ENCODE measurements around the gene XRCC4. TPM values are rescaled to one million over a fixed set of nuclear protein-coding genes. Genes with fewer than 3 reads are reported as not detected.

The XRCC4 gene
- polyA plus RNA-seq, 1 donor (not counting 4 experiments of a cell fraction or from before 2014, with no cell fraction given): 10.9 TPM

- H3K79me2 ChIP-seq (ENCODE audit: control insufficient read depth, insufficient read depth, low read length): no peaks in the 10 kb centered on the region
- H3K9me1 ChIP-seq (ENCODE audit: control insufficient read depth, extremely low read depth, insufficient read depth, low read length): no peaks in the 10 kb centered on the region
- TF ChIP-seq CTCF (optimal IDR thresholded peaks at IDR 0.05 in 1 of 3, IDR thresholded peaks at IDR 0.05 in 1 of 3, conservative IDR thresholded peaks at IDR 0.05 in 1 of 3; ENCODE audit: extremely low read depth in 1 of 3, insufficient read depth in 2 of 3, low read length in 3 of 3): no peak
- no peak for TF ChIP-seq EZH2 (IDR thresholded peaks at IDR 0.05; ENCODE audit: low read length)
- no peak for DNase-seq (ENCODE audit: low read depth, low spot score)
- no peak overlapping the region for H3K4me3 ChIP-seq (ENCODE audit: control insufficient read depth in 2 of 3, extremely low read depth in 1 of 3, insufficient read depth in 2 of 3, low read depth in 1 of 3, low read length in 3 of 3)
- no peaks in the 10 kb centered on the region for H3K27me3 ChIP-seq (ENCODE audit: control insufficient read depth, extremely low read depth, insufficient read depth, low read length)
- no peaks in the 10 kb centered on the region for H3K9me3 ChIP-seq (ENCODE audit: control insufficient read depth, low read depth, low read length)
- H2AFZ ChIP-seq (ENCODE audit: control insufficient read depth, low read length): no peak overlapping the region
- dilution Hi-C loops (cut with MboI; ENCODE audit: extremely low pct_ligation_motif_present, low sequenced_read_pairs): no loop called here
- H3K4me1 ChIP-seq (ENCODE audit: control insufficient read depth, extremely low read depth, insufficient read depth, low read length): no peaks in the 10 kb centered on the region
- no peak overlapping the region for H3K9ac ChIP-seq (ENCODE audit: control insufficient read depth, extremely low read depth, insufficient read depth, low read length)
- H4K20me1 ChIP-seq (ENCODE audit: control insufficient read depth, extremely low read depth, insufficient read depth, low read length): no peaks in the 10 kb centered on the region
- no peak for FAIRE-seq
- no peaks in the 10 kb centered on the region for H3K36me3 ChIP-seq (ENCODE audit: control insufficient read depth in 2 of 2, extremely low read depth in 1 of 2, insufficient read depth in 2 of 2, low read length in 2 of 2)
- H3K27ac ChIP-seq (ENCODE audit: control insufficient read depth, insufficient read depth, low read length): no peak overlapping the region
- no peak overlapping the region for H3K4me2 ChIP-seq (ENCODE audit: control insufficient read depth, extremely low read depth, insufficient read depth, low read depth, low read length)
These were observed 322.9 kb downstream of the XRCC4 start for GRCh38 chr5:83400241-83400640.

- no peak overlapping the region for H3K9ac ChIP-seq (ENCODE audit: control insufficient read depth, extremely low read depth, insufficient read depth, low read length)
- H3K4me3 ChIP-seq (ENCODE audit: control insufficient read depth in 2 of 3, extremely low read depth in 1 of 3, insufficient read depth in 2 of 3, low read depth in 1 of 3, low read length in 3 of 3): no peak overlapping the region
- H3K27ac ChIP-seq (ENCODE audit: control insufficient read depth, insufficient read depth, low read length): no peak overlapping the region
- no peaks in the 10 kb centered on the region for H3K79me2 ChIP-seq (ENCODE audit: control insufficient read depth, insufficient read depth, low read length)
- no peak overlapping the region for H3K4me2 ChIP-seq (ENCODE audit: control insufficient read depth, extremely low read depth, insufficient read depth, low read depth, low read length)
- FAIRE-seq: no peak
- no peak for TF ChIP-seq CTCF (optimal IDR thresholded peaks at IDR 0.05 in 1 of 3, IDR thresholded peaks at IDR 0.05 in 1 of 3, conservative IDR thresholded peaks at IDR 0.05 in 1 of 3; ENCODE audit: extremely low read depth in 1 of 3, insufficient read depth in 2 of 3, low read length in 3 of 3)
- no peak for TF ChIP-seq EZH2 (IDR thresholded peaks at IDR 0.05; ENCODE audit: low read length)
- dilution Hi-C loops (cut with MboI; ENCODE audit: extremely low pct_ligation_motif_present, low sequenced_read_pairs): no loop called here
- no peaks in the 10 kb centered on the region for H3K4me1 ChIP-seq (ENCODE audit: control insufficient read depth, extremely low read depth, insufficient read depth, low read length)
- no peaks in the 10 kb centered on the region for H3K9me1 ChIP-seq (ENCODE audit: control insufficient read depth, extremely low read depth, insufficient read depth, low read length)
- no peaks in the 10 kb centered on the region for H3K27me3 ChIP-seq (ENCODE audit: control insufficient read depth, extremely low read depth, insufficient read depth, low read length)
- H2AFZ ChIP-seq (ENCODE audit: control insufficient read depth, low read length): no peak overlapping the region
- H4K20me1 ChIP-seq (ENCODE audit: control insufficient read depth, extremely low read depth, insufficient read depth, low read length): no peaks in the 10 kb centered on the region
- H3K9me3 ChIP-seq (ENCODE audit: control insufficient read depth, low read depth, low read length): no peaks in the 10 kb centered on the region
- no peak for DNase-seq (ENCODE audit: low read depth, low spot score)
- H3K36me3 ChIP-seq (ENCODE audit: control insufficient read depth in 2 of 2, extremely low read depth in 1 of 2, insufficient read depth in 2 of 2, low read length in 2 of 2): no peaks in the 10 kb centered on the region
These were observed 323.4 kb downstream of the XRCC4 start for GRCh38 chr5:83400701-83401100.

Measured in keratinocyte (primary cell).